Ramos (cell line): Measurements from ENCODE around the gene MED27.

ENCODE experiments used
- in situ Hi-C: fragments of 300-500 bp; cut with MboI; formaldehyde crosslinking; loops from one replicate; pipeline ENCODE4 v1.14.3; 2022; ENCODE audit warnings: low sequenced_read_pairs; ENCODE audit not compliant: unreplicated experiment

The MED27 gene

GRCh38 chr9:131976157-131977108 lies 103.2 kb downstream of the MED27 start:
- in situ Hi-C loops: no loop called here

GRCh38 chr9:131972889-131973288 lies 106.8 kb downstream of the MED27 start:
- in situ Hi-C loops: no loop called here

- in situ Hi-C loops: no loop called here
Measured at GRCh38 chr9:131971482-131972074, 108.1 kb downstream of the MED27 start.

GRCh38 chr9:131969469-131969989 lies 110.1 kb downstream of the MED27 start:
- in situ Hi-C loops: no loop called here

GRCh38 chr9:131968632-131969031 lies 111.0 kb downstream of the MED27 start:
- in situ Hi-C loops: no loop called here

GRCh38 chr9:131965841-131966240 lies 113.8 kb downstream of the MED27 start:
- in situ Hi-C loops: no loop called here

- in situ Hi-C loops: no loop called here
Measured at GRCh38 chr9:131965103-131965502, 114.6 kb downstream of the MED27 start.

GRCh38 chr9:131963072-131964030 lies 116.3 kb downstream of the MED27 start:
- in situ Hi-C loops: no loop called here

- in situ Hi-C loops: no loop called here
Measured at GRCh38 chr9:131961496-131961880, 118.2 kb downstream of the MED27 start.

- in situ Hi-C loops: no loop called here
Measured at GRCh38 chr9:131960851-131961495, 118.7 kb downstream of the MED27 start.

GRCh38 chr9:131960311-131960710 lies 119.4 kb downstream of the MED27 start:
- in situ Hi-C loops: no loop called here

GRCh38 chr9:131959887-131960286 lies 119.8 kb downstream of the MED27 start:
- in situ Hi-C loops: no loop called here

- in situ Hi-C loops: no loop called here
Measured at GRCh38 chr9:131959056-131959455, 120.6 kb downstream of the MED27 start.

GRCh38 chr9:131954299-131954698 lies 125.4 kb downstream of the MED27 start:
- in situ Hi-C loops: no loop called here

- in situ Hi-C loops: no loop called here
Measured at GRCh38 chr9:131951905-131952304, 127.8 kb downstream of the MED27 start.

- in situ Hi-C loops: no loop called here
Measured at GRCh38 chr9:131951155-131951554, 128.5 kb downstream of the MED27 start.

GRCh38 chr9:131950487-131950886 lies 129.2 kb downstream of the MED27 start:
- in situ Hi-C loops: no loop called here

- in situ Hi-C loops: no loop called here
Measured at GRCh38 chr9:131946180-131946579, 133.5 kb downstream of the MED27 start.

- in situ Hi-C loops: no loop called here
Measured at GRCh38 chr9:131943351-131943841, 136.3 kb downstream of the MED27 start.
